HG02852 (cell line): Measurements from ENCODE around the gene RGS5.

Experiments
- ATAC-seq: cut with Tn5 transposase; IDR thresholded peaks from one replicate; pipeline ENCODE4 v1.9.1; 2021; ENCODE audit warnings: mild to moderate bottlenecking, moderate library complexity; ENCODE audit not compliant: unreplicated experiment

The RGS5 gene

GRCh38 chr1:163148911-163149310 lies 53.8 kb downstream of the RGS5 start:
- ATAC-seq: no peak

DNA sequence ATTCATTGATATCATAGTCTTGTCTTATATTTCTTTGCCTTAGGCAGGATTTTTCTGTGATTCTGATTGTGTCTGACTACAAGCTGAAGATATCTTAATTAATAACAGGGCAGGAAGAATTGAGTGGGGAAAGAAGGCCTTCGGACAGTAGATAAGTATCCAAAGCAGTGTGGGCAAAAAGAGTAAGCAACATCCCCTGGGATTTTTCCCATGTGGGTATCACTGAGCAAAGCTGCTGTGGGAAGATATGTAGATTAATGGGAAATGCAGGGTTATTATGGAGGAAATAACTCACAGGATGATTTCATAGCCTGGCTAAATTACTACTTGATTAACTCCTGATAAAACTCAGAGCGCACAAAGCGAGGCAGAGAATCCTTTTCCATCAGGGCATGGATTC lies 55.7 kb downstream of the RGS5 start:
- ATAC-seq: no peak

- no peak for ATAC-seq
Observed at GRCh38 chr1:163145435-163145834, 57.3 kb downstream of the RGS5 start.

DNA sequence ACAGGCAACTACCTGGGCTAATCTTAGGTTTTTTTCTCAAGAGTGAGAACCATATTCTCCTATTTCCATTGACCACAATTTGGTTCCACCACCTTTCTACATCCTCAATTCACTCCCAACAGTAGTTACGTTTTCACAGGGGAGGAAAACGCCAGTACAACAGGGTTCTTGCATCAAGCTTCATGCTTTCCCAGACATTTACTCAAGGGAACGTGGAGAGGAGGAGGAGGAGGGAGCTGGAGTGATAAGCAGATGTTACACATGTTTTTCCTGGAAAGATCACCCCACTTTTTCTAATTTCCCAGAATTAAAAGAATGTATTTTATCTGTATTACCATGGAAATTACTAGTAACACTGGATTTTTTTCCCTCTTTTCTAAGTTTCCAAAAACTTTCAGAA lies 58.3 kb downstream of the RGS5 start:
- no peak for ATAC-seq

GRCh38 chr1:163142152-163142551 lies 60.6 kb downstream of the RGS5 start:
- ATAC-seq: no peak

DNA sequence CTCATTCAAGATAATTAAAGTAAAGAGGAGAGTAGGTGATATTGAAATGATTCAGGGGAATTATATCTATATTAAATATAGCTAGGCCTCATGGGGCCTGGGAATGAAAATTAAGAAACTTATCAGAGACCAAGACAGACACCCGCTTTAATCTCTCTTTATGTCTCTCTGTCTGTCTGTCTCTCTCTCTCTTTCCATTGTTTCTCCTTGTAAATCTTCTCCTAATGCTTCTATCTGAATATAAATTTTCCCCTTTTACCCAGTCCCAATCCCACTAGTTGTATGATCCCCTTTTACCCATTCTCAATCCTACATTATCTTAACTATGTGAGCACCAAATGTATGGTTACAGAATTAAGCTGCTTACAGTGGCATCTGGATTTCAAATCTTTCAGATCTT lies 61.2 kb downstream of the RGS5 start:
- ATAC-seq: no peak

GRCh38 chr1:163137556-163138265 lies 65.0 kb downstream of the RGS5 start:
- no peak for ATAC-seq

DNA sequence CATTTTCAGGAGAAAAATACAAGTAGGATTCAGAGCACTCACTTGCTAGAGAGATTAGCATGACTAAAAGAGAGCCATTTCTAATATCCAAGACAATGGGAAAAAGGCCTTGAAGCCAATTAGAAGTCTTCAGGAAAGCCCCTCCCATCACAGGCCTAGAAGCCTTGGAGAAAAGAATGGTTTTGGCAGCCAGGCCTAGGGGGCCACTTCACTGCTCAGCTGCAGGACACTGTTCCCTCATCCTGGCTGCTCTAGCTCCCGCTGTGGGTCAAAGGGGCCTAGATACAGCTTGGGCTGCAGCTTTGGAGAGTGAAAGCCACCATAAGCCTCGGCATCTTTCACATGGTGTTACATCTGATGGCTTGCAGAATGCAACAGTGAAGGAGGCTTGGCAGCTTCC lies 70.7 kb downstream of the RGS5 start:
- no peak for ATAC-seq

GRCh38 chr1:163130225-163130856 lies 72.4 kb downstream of the RGS5 start:
- ATAC-seq: no peak

- ATAC-seq: no peak
Observed at GRCh38 chr1:163128282-163128681, 74.4 kb downstream of the RGS5 start.

- ATAC-seq: no peak
Observed at GRCh38 chr1:163124812-163125211, 77.9 kb downstream of the RGS5 start.

- ATAC-seq: no peak
Observed at GRCh38 chr1:163120372-163120771, 82.3 kb downstream of the RGS5 start.

DNA sequence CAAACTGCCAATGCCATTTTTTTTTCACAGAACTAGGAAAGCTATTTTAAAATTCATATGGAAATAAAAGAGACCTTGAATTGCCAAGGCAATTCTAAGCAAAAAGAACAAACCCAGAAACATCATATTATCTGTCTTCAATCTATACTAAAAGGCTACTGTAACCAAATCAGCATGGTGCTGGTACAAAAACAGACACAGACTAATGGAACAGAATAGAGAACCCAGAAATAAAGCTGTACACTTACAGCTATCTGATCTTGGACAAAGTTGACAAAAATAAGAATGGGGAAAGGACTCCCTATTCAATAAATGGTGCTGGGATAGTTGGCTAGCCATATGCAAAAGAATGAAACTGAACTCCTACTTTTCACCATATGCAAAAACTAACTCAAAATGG lies 83.0 kb downstream of the RGS5 start:
- ATAC-seq: no peak

DNA sequence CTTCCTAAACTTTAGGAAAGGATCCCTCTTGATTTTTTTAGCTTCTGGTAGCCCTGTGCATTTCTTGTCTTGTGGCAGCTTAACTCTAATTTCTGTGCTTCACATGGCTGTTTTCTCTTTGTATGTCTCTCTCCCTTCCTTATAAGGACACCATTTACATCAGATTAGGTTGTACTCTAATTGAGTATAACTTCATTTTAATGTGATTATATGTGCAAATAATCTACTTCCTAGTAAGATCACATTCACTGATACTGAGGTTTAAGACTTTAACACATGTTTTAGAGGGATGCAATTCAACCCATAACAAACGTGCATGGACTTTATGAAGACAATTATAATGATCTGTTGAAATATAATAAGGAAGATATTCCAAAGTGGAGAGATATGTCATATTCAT lies 86.8 kb downstream of the RGS5 start:
- ATAC-seq: no peak

- no peak for ATAC-seq
Observed at GRCh38 chr1:163107655-163108054, 95.1 kb downstream of the RGS5 start.

DNA sequence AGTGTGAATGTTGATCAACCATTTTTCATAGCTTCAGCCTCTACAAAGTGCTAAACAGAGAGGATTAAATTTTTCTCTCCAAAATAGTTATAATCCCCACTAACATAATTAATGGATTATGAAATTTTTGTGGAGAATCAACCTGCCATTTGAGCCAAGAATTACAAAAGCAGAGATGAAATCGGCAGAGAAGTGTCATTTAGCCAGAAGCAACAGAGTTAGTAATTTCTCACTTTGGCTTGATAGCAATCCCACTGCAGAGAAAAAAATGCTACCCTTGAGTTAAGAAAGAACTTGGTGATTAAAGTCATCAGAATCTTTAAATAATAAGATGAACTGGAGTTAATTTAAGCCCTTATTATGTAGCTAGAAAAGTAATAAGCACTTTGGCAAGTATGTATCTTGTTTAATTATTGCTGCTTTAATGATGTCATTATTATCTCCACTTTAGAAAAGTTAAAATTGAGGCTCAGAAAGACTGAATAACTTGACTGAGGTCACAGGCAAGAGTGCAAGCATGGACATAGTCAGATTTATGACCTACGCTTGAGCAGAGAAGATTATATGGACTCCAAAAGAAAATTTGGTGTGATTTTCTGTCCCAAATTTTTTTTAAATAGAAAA lies 96.2 kb downstream of the RGS5 start:
- ATAC-seq: no peak

GRCh38 chr1:163104385-163105099 lies 98.2 kb downstream of the RGS5 start:
- no peak for ATAC-seq

- ATAC-seq: no peak
Observed at GRCh38 chr1:163102590-163102989, 100.1 kb downstream of the RGS5 start.

- no peak for ATAC-seq
Observed at GRCh38 chr1:163095213-163095612, 107.5 kb downstream of the RGS5 start.

- no peak for ATAC-seq
Observed at GRCh38 chr1:163094589-163094988, 108.1 kb downstream of the RGS5 start.

DNA sequence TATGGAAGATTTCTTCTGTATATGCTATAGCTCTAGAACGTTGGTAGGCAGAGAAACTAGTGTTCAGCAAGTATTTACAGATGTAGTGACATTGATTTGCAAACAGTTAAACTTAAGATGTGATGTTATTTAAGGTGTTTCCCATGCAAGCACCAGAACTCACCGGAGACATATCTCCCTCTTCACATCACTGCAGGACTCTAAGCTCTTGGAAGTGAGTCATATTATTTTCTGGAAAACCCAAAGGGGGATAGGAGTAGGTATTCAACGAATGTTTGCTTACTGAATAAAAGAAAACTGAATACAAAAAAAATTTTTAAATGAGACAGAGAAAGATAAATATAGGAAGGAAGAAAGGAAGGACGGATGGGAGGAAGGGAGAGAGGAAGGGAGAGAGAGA lies 108.5 kb downstream of the RGS5 start:
- ATAC-seq: no peak

DNA sequence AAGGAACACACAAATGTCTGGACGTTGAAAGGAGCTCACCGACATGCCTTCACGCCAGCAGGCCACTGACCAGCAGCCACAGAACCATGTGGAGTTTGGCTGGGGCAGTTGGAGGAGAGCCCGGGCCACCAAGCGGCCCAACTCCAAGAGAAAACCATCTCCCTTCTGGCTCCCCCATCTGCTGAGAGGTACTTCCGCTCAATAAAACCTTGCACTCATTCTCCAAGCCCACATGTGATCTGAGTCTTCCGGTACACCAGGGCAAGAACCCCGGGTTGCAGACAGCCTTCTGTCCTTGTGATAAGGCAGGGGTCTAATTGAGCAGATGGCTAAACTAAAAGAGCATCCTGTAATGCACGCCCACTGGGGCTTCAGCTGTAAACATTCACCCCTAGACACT lies 109.1 kb downstream of the RGS5 start:
- no peak for ATAC-seq
